ENCODE results near the gene OPTN.

- TF ChIP-seq CTCF (IDR thresholded peaks at IDR 0.05) (no peak), POLR2A (IDR thresholded peaks at IDR 0.05) (no peak)
Measured at GRCh38 chr10:13066527-13066926, 33.4 kb upstream of the OPTN start.
